GM10847 (cell line): ENCODE data around the gene MBOAT1.

ENCODE experiments used
- POLR2A ChIP-seq: IDR thresholded peaks from 2 replicates; pipeline ENCODE4 v1.6.1; 2011; ENCODE audit not compliant: insufficient read length; ENCODE audit errors: extremely low read depth

The MBOAT1 gene

DNA sequence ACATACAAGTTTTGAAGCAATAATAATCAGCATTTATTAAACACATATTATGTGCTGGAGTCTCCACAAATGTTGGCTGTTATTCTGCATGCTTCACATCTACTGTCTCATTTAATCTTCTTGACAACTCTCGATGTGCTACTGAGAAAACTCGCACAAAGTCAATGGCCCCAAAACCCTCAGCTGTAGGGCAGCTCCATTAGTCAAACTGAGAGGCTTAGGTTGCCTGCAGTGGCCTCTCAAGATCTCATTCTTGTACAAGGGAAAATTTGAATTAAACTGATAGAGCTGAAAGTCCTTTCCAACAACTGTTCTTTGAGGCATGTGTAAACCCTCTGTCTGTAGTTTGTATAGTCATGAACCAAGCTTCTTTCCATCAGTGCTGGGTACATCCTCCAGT lies 49.8 kb downstream of the MBOAT1 start:
- no peak for TF ChIP-seq POLR2A

DNA sequence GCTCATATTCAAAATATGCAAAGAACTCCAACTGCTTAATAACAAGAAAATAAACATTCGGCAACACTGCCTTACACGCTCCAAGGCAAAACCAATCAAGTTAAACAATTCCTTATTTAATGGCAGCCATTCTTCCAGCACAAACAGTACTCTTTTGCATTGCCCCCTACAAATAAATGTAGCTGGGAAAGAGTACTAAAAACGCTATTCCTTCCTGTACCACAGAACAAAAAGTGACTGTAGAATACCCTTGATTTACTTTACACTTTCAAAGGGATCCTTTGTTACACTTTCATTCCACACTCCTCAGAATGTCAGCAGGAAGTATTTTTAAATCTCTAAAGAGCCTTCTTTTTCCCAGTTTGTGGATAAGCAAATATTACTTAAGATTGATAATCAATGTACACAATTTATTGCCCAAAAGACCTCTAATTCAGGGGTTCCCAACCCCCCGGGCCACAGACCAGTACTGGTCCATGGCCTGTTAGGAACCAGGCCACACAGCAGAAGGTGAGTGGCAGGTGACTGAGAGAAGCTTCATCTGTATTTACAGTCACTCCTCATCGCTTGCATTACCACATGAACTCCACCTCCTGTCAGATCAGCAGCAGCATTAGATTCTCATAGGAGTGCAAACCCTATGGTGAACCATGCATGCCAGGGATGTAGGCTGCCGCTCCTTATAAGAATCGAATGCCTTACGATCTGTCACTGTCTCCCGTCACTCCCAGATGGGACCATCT lies 51.6 kb downstream of the MBOAT1 start:
- no peak for TF ChIP-seq POLR2A

DNA sequence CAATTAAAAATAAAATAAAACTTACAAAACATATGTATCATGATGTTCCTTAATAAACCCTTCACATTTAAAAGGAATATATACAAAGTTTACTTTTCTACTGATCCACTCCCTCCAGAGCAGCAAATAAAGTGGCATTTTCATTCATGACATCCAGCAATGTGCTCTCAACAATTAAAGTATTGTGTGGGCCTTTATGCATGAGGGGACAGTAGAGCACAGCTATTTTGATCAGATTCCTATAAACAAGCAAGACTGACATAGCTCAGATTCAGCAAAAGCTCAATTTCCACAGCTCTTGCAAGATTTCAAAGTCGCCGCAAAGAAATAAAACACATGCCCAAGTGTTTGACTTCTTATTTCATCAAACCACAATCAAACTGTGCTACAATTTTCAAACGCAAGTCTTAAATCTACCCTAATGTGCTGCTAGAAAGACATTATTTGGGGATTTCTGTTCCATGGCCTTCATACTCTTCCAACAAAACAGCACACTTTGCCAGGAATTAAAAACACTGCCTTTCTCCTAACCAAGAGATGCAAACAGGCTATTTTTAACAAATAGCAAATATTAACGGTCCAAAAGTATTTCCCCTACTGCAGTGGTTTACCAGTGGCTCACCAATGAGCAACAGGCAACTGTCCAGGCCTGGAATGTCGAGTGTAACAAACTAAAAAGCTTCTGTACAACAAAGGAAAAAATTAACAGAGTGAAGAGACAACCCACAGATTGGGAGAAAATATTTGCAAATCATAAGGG lies 52.3 kb downstream of the MBOAT1 start:
- TF ChIP-seq POLR2A: no peak

DNA sequence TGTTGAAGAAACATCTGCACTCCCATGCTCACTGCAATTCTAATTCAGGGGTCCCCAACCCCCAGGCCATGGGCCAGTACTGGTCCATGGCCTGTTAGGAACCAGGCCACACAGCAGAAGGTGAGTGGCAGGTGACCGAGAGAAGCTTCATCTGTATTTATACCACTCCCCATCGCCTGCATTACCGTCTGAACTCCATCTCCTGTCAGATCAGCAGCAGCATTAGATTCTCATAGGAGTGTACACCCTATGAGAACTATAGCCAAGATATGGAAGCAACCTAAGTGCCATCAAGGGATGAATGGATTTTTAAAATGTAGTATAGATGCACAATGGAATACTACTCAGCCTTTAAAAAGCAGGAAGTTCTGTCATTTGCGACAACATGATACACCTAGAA lies 53.2 kb downstream of the MBOAT1 start:
- TF ChIP-seq POLR2A: no peak

DNA sequence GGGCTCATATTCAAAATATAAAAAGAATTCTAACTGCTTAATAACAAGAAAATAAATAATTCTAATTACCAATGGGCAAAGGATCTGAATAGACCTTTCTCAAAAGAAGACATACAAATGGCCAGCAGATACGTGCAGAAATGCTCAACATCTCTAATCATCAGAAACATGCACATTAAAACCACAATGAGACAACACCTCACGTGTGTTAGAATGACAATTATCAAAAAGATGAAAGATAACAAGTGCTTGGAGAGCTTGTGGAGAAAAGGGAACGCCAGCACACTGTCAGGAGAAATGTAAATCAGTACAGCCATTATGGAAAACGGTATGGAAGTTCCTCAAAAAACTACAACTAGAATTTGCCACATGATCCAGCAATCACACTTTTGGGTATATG lies 53.6 kb downstream of the MBOAT1 start:
- TF ChIP-seq POLR2A: no peak

DNA sequence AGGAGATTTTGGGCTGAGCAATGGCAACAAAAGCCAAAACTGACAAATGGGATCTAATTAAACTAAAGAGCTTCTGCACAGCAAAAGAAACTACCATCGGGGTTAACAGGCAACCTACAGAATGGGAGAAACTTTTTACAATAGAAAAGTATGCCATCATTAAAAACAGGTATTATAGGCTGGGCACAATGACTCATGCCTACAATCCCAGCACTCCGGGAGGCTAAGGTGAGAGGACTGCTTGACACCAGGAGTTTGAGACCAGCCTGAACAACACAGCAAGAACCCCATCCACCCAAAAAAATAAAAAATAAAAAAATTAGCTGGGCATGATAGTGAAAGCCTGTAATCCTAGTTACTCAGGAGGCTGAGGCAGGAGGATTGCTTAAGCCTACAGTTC lies 55.4 kb downstream of the MBOAT1 start:
- TF ChIP-seq POLR2A: no peak

DNA sequence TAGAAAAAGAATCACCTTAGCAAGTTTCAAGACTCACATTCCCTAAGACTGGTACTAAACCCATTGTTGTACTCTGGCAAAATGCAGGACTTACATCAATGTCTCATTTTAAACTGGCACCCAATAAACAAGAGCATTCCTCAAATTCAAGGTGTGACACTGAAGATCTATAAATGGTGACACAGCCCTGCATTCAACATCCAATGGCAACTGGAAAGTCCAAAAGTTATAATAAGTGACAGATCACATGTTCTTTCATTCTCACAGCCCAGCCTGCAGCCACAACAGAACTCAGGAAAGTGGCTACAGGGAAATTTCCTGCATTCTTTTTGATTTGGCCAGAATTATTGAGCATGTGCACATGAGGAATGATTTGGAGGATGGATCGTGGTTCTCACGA lies 57.5 kb downstream of the MBOAT1 start:
- TF ChIP-seq POLR2A: no peak

DNA sequence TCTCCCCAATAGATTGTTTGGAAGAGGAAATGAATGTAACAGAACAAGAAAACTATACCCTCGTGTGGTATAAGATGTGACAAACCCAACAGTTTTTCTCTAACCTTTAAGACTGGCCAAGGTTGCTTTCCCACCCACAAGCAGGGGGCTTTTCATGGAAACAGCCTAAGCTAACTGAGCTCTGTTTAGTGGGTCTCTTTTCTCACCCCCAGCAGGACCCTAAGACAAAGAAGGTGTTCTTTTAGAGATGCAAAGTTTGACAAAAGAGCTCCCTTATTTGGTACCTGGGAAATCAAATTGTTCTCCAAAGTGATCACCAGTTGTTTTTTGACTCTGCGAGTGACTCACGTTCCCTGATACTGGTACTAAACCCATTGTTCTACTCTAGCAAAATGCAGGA lies 59.1 kb downstream of the MBOAT1 start:
- no peak for TF ChIP-seq POLR2A

DNA sequence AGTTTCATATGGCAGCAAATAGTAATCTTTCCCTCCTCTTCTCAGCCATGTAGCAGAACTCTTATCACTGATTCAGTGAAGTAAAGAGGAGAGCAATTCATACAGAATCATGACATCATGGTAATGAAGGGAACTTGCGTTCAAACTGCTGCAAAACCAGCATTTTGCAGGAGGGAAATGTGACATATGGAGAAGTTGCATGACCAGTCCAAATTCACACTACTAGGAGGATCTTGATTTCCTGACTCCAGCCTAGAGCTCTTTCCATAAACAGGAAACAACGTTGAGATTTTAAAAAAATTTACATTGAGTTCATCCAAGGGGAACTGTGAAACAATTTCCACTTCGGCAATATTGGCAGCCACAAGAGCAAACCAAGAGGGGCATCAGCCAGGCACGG lies 63.8 kb downstream of the MBOAT1 start:
- TF ChIP-seq POLR2A: no peak

DNA sequence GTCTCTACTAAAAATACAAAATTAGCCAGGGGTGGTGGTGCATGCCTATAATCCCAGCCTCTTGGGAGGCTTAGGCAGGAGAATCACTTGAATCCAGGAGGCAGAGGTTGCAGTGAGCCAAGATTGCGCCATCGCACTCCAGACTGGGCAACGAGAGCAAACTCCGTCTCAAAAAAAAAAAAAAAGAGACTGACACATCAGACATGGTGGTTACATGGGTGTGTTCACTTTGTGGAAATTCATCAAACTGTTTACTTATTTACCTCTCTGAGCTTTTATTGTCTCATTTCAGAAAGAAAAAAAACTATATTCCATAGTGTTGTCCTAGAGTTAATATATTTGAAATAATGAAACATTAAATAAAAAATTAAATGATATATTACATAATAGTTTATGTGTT lies 64.8 kb downstream of the MBOAT1 start:
- TF ChIP-seq POLR2A: no peak

DNA sequence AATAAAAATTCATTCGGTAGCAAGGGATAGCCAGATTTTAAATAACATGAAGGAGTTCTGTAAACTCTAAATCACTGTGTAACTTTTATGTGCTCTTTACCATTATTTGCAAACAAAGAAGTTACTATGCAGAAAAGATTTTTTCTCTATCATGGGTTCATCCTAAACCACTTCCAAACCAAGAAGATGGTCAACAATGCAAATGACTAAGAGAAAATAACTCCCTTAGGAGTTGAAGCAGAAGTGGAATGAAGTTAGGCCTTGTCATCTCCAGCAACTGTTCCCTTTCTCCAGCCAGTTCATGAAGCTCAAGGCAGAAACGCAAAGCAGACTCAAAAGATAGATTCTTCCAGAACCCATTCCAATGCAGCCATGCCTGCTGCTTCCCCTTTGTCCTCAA lies 66.0 kb downstream of the MBOAT1 start:
- TF ChIP-seq POLR2A: no peak

DNA sequence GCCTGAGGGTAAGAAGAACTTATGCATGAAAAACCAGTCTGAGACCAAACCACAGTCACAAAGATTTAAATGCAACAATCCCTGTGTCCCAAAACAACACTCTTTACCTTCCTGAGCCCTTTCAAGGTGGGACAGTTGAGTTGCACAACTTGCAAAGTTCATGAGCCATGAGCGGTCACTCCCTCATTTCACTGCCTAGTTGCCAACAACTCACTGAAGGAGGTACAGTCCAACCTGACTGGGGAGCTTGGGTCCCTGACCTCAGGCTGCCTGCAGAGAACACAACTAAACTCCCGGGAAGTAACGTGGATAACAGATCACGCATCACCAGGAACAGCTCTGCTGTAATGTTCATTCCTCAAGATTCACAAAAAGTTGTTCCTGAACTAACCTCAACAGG lies 69.4 kb downstream of the MBOAT1 start:
- no peak for TF ChIP-seq POLR2A

DNA sequence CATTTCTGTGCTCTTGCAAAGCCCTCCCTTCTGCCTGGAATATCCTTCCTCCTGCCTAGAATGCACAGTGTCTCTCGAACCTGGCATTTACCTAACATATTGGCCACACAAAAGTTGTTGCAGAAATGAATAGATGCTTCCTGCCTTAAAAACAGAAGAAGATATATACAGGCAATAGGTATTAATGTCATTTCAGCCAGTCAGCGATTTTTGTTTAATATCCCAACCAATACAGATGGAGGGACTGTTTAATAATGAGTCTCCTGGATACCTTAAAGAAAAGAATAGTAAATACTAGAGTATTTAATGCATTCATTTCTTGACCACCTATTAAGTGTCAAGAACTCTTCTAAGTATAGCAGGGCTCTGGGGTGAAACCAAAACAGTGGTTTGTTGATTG lies 70.3 kb downstream of the MBOAT1 start:
- TF ChIP-seq POLR2A: no peak

DNA sequence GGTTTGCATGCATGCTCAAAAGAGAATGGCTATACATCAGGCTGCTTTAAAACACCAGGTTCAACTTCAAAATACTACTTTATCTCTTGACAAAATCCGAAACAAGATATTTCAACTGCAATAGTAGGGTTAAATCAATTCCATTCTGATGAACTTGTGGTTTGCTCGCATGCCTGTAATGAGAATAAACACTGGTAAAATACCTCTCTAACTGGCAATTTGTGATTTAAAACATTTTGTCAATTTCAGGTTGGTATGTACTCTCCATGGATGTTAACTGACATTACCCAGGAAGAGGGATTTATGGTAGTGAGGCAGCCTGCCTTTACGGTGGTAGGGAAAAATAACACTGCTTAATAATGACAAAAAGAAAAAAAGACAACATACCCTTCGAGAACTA lies 74.4 kb downstream of the MBOAT1 start:
- TF ChIP-seq POLR2A: no peak

DNA sequence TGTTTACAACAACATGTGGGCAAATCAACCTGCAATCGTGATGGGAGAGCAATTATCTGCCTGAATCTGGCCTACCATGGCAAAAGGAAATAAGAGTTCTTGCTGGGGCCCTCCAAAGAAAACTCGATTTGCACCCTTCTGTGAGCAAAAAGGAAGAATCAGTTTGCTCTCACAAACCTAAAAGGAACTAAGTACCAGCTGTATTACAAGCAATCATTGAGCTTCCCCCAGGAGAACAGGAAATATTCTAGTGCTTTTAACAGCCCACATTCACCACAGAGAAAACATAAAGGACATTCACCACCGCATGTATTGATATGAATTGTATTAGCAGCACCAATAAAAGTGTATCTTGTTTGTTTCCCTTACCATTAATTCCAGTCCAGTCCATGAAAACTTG lies 75.0 kb downstream of the MBOAT1 start:
- TF ChIP-seq POLR2A: no peak

DNA sequence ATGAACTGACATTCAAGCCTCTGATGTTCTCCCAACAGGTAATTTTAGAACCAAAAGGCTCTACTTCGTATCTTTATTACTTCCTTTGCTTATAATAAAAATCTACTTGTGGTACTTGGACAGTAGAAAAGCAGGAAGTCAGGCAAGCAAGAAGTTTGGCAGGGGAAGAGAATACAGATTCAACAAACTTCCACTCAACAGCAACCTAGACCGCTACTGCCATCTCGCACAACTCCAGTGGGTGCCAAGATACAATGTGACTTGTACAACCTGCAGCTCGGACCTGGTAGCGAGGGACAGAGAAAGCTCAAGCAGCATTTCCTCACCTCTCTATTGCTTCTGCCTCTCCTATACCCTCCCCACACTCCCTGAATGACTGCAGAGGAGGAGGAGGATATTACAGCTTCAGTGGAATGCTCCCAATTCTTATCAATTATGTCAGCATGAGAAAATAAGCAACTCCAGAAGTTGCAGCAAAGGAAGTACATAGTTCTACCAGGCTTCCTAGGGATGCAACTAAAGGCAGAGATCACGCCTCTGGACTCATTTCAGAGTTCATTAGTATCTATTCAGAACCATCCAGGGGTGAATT lies 76.5 kb downstream of the MBOAT1 start:
- no peak for TF ChIP-seq POLR2A
